DMS79 (cell line): ENCODE data around the gene POU2AF3.

Source experiments
- DNase-seq: peaks from one replicate; lab custom pipeline; 2025; lab: John Stamatoyannopoulos, UW

Gene POU2AF3

GRCh38 chr11:111353776-111354600, 55.6 kb downstream of the POU2AF3 start:
- no peak for DNase-seq

DNA sequence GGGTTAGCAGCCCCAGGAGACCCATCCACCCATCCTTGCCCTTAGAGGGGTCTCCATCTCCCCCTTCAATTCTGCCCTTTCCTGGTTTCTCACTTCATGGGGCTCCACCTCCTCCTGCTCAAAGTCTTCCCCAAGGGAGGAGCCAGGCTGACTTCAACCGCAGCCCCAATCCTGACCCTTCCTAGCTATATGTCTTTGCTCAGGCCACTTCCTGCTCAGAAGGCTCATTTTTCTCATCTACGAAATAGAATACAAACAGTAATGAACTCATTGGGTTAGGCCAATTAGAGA, 56.2 kb downstream of the POU2AF3 start:
- no peak for DNase-seq

- DNase-seq, result no peak
These were observed 56.8 kb downstream of the POU2AF3 start for GRCh38 chr11:111355101-111355500.

DNA sequence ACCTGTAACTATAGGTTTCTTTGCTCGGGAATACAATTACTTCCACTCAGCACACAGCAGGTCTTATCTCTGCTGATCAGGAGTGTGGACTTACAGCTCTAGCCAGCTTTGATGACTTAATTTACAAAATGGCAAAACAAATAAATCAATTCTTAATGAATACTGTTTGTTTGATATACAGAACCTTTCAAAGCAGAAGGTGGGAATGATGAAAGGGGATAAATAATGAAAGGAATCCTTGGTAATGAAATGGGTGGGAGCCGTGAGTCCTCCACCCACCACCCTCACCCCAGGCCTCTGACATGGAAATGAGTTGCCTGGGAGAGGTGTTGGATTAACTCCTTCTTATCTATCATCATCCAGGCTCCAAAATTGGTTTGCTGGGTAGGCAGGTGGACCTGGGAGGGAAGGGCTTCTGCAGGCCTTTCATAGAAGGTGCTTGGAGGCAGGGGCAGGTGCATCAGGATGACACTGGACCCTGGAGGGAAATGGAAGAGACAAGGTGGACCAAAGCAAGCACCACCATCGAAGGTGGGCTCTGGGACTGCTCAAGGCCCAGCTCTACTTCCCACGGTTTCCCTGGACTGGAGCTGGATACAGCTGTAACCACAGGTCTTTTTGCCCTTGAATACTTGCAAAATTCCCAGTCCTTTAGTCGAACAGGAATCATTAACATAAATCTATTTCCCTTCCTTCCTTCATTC, 57.8 kb downstream of the POU2AF3 start:
- no peak for DNase-seq

GRCh38 chr11:111356660-111357048, 58.3 kb downstream of the POU2AF3 start:
- DNase-seq, result no peak

DNA sequence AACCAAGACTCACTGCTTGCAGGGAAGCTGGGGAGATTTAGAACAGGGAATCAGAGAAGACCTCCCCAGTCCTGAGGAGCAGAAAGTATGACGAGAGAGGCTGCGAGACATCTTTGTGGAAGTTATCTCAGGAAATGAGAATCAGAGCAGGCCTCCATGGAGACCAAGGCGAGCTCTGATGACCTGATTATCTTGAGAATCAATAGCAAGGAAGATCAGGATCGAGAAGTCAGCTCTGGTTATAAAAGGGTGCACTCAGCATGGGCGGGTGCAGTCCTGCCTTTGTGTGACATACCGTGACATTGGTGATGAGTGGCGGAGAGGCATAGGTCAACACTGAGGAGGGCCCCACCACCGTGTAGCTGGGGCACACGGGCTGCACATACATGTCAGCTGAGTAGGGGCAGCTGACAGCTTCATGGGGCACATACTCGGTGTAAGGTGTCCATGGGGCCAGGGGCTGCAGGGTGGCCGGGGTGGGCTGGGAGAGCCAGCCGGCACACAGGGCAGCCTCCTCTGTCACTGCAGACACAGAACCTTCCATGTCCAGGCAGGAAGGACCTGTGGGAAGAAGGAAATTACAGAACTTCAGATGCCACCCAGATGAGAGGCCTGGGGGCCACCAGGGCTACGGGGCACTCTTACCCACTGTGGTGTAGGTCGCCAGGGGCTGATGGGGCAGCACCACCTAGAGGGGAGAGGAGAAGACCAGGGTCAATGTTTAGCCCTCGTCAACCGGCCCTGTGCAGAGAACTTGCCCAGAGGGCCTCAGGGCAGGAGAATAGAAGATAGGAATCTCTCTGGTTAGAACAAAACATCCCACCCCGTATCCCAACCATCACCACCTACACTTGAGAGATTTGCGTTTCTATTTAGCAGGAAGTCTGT, 59.0 kb downstream of the POU2AF3 start:
- DNase-seq, result no peak
